ENCODE results near the gene ST14.

Gene ST14

GRCh38 chr11:130141561-130142341, 17.8 kb upstream of the ST14 start:
- TF ChIP-seq CTCF (IDR thresholded peaks at IDR 0.05; ENCODE audit: control insufficient read depth, insufficient read depth, low read depth, low read length, missing control alignments) = no peak
- DNase-seq (ENCODE audit: low read depth) = no peak
- H3K4me3 ChIP-seq (ENCODE audit: control insufficient read depth, low read depth, low read length) = no peak overlapping the region

- H3K4me3 ChIP-seq (ENCODE audit: control insufficient read depth, low read depth, low read length) = no peak overlapping the region
- DNase-seq (ENCODE audit: low read depth) = no peak
- TF ChIP-seq CTCF (IDR thresholded peaks at IDR 0.05; ENCODE audit: control insufficient read depth, insufficient read depth, low read depth, low read length, missing control alignments) = no peak
These were observed 15.4 kb upstream of the ST14 start for GRCh38 chr11:130144141-130144540.

- no peak for TF ChIP-seq CTCF (IDR thresholded peaks at IDR 0.05; ENCODE audit: control insufficient read depth, insufficient read depth, low read depth, low read length, missing control alignments)
- DNase-seq (ENCODE audit: low read depth) = no peak
- no peak overlapping the region for H3K4me3 ChIP-seq (ENCODE audit: control insufficient read depth, low read depth, low read length)
These were observed 14.7 kb upstream of the ST14 start for GRCh38 chr11:130144861-130145281.

- no peak for TF ChIP-seq CTCF (IDR thresholded peaks at IDR 0.05; ENCODE audit: control insufficient read depth, insufficient read depth, low read depth, low read length, missing control alignments)
- DNase-seq (ENCODE audit: low read depth) = no peak
- H3K4me3 ChIP-seq (ENCODE audit: control insufficient read depth, low read depth, low read length) = no peak overlapping the region
These were observed 14.2 kb upstream of the ST14 start for GRCh38 chr11:130145311-130145812.

- DNase-seq (ENCODE audit: low read depth) = no peak
- TF ChIP-seq CTCF (IDR thresholded peaks at IDR 0.05; ENCODE audit: control insufficient read depth, insufficient read depth, low read depth, low read length, missing control alignments) = no peak
- no peak overlapping the region for H3K4me3 ChIP-seq (ENCODE audit: control insufficient read depth, low read depth, low read length)
These were observed 13.4 kb upstream of the ST14 start for GRCh38 chr11:130145975-130146776.

GRCh38 chr11:130146796-130147195, 12.8 kb upstream of the ST14 start:
- no peak for TF ChIP-seq CTCF (IDR thresholded peaks at IDR 0.05; ENCODE audit: control insufficient read depth, insufficient read depth, low read depth, low read length, missing control alignments)
- no peak for DNase-seq (ENCODE audit: low read depth)
- H3K4me3 ChIP-seq (ENCODE audit: control insufficient read depth, low read depth, low read length) = no peak overlapping the region

Measured in AG09309 (cell line).